HTR-8/SVneo (cell line): Measurements from ENCODE around the gene SPRYD3.

Source experiments
- DNase-seq: peaks from one replicate; pipeline ENCODE4 v3.0.0; 2011; ENCODE audit warnings: low spot score, mixed read lengths; ENCODE audit not compliant: insufficient read length
- FAIRE-seq: peaks from 2 replicates; lab custom pipeline; 2011; peaks lifted over from hg19 to GRCh38; lab: Jason Lieb, UNC

The SPRYD3 gene

GRCh38 chr12:53053218-53054111, 25.7 kb downstream of the SPRYD3 start:
- DNase-seq (no peak), FAIRE-seq (no peak)

GRCh38 chr12:53052419-53053217, 26.6 kb downstream of the SPRYD3 start:
- peak; percentile 4 for FAIRE-seq
- DNase-seq, result no peak

GRCh38 chr12:53051881-53052412, 27.2 kb downstream of the SPRYD3 start:
- DNase-seq, result no peak
- FAIRE-seq, result no peak

GRCh38 chr12:53051058-53051880, 27.9 kb downstream of the SPRYD3 start:
- FAIRE-seq, result no peak

GRCh38 chr12:53050426-53051057, 28.6 kb downstream of the SPRYD3 start:
- FAIRE-seq (no peak), DNase-seq (no peak)

More at GRCh38 chr12:53051058-53051880, 27.9 kb downstream of the SPRYD3 start:
- no peak for DNase-seq

- FAIRE-seq (no peak), DNase-seq (peak; percentile 66)
These were observed 29.4 kb downstream of the SPRYD3 start, which contains the start of gene TNS2 for GRCh38 chr12:53049571-53050318. Gene TNS2 (plus strand): TSS chr12:53050065. CDS start chr12:53050186, 121 bp downstream.

- FAIRE-seq, result no peak
- DNase-seq, result no peak
These were observed 30.3 kb downstream of the SPRYD3 start for GRCh38 chr12:53048780-53049401.

GRCh38 chr12:53048033-53048779, 31.0 kb downstream of the SPRYD3 start:
- DNase-seq (peak; percentile 50), FAIRE-seq (no peak)

GRCh38 chr12:53047221-53048032, 31.8 kb downstream of the SPRYD3 start:
- DNase-seq (peak; percentile 70), FAIRE-seq (no peak)

GRCh38 chr12:53046655-53047220, 32.5 kb downstream of the SPRYD3 start:
- FAIRE-seq (no peak), DNase-seq (peak; percentile 80)

GRCh38 chr12:53045696-53046045, 33.5 kb downstream of the SPRYD3 start:
- FAIRE-seq (no peak), DNase-seq (no peak)

- DNase-seq (no peak), FAIRE-seq (no peak)
These were observed 34.1 kb downstream of the SPRYD3 start for GRCh38 chr12:53044896-53045695.

- DNase-seq (no peak), FAIRE-seq (no peak)
These were observed 35.1 kb downstream of the SPRYD3 start for GRCh38 chr12:53044052-53044581.

- FAIRE-seq (no peak), DNase-seq (no peak)
These were observed 36.4 kb downstream of the SPRYD3 start for GRCh38 chr12:53042607-53043454.

- DNase-seq (no peak), FAIRE-seq (no peak)
These were observed 39.3 kb downstream of the SPRYD3 start for GRCh38 chr12:53039851-53040250.
